HEK293T (cell line): Measurements from ENCODE around the gene GAL3ST2.

Experiments used
- ARNT ChIP-seq: fragments of 450-650 bp; IDR thresholded peaks from 2 replicates; pipeline ENCODE4 v1.6.1; 2017; ENCODE audit warnings: mild to moderate bottlenecking
- BHLHE40 ChIP-seq: fragments of 450-650 bp; IDR thresholded peaks from 2 replicates; pipeline ENCODE4 v1.6.1; 2016; ENCODE audit warnings: mild to moderate bottlenecking, moderate library complexity, borderline replicate concordance
- FOXM1 ChIP-seq: fragments of 450-650 bp; IDR thresholded peaks from 2 replicates; pipeline ENCODE4 v1.6.1; 2017; ENCODE audit warnings: mild to moderate bottlenecking, borderline replicate concordance
- HDGF ChIP-seq: fragments of 450-650 bp; IDR thresholded peaks from 2 replicates; pipeline ENCODE4 v1.6.1; 2017; ENCODE audit warnings: antibody characterized with exemption, borderline replicate concordance
- NFRKB ChIP-seq: fragments of 450-650 bp; IDR thresholded peaks from 2 replicates; pipeline ENCODE4 v1.6.1; 2016; ENCODE audit warnings: mild to moderate bottlenecking, moderate library complexity
- SP1 ChIP-seq: fragments of 450-650 bp; IDR thresholded peaks from 2 replicates; pipeline ENCODE4 v1.6.1; 2017
- SUZ12 ChIP-seq: fragments of 450-650 bp; IDR thresholded peaks from 2 replicates; pipeline ENCODE4 v1.6.1; 2016; ENCODE audit warnings: mild to moderate bottlenecking
- TARDBP ChIP-seq: fragments of 450-650 bp; IDR thresholded peaks from 2 replicates; pipeline ENCODE4 v1.6.1; 2016
- ZNF384 ChIP-seq: fragments of 450-650 bp; IDR thresholded peaks from 2 replicates; pipeline ENCODE4 v1.6.1; 2016

GRCh38 chr2:241770936-241771285 lies 5.7 kb upstream of the GAL3ST2 start:
- TF ChIP-seq NFRKB (no peak), SP1 (no peak), ZNF384 (no peak), SUZ12 (no peak), ARNT (no peak), BHLHE40 (no peak), TARDBP (no peak), HDGF (no peak), FOXM1 (no peak)
